ENCODE results near the gene SEMA3B. TPM values are rescaled to one million over a fixed set of nuclear protein-coding genes. Genes with fewer than 3 reads are reported as not detected.
A peak's percentile ranks its signal among the peaks of the same experiment; 100 is the strongest.

The SEMA3B gene
- total RNA-seq, 4 donors from 2014 or later: 29.1 to 54.9 (median 44.2) TPM

GRCh38 chr3:50221411-50222168 is 47.4 kb upstream of the SEMA3B start:
- Histone ChIP-seq H3K36me3 (no peaks in the 10 kb centered on the region), H3K4me1 (peaks cover 0 to 10% (median 4%) of the 10 kb centered on the region in 3 donors), H3K4me3 (no peak overlapping the region), H3K27me3 (peaks cover 40% of the 10 kb centered on the region), H3K27ac (no peak overlapping the region), H3K9me3 (no peaks in the 10 kb centered on the region)
- no peak for ATAC-seq
- WGBS, 2 donors (ENCODE audit: low coverage in 1 of 2): no CpG with 5 or more reads among the region's 12 CpGs
- TF ChIP-seq POLR2A (IDR thresholded peaks at IDR 0.05): no peak
- TF ChIP-seq POLR2AphosphoS5 (IDR thresholded peaks at IDR 0.05): no peak
- TF ChIP-seq CTCF (IDR thresholded peaks at IDR 0.05): no peak
- no peak for TF ChIP-seq EP300 (IDR thresholded peaks at IDR 0.05)

- Histone ChIP-seq H3K9me3 (no peaks in the 10 kb centered on the region), H3K36me3 (no peaks in the 10 kb centered on the region), H3K27ac (no peak overlapping the region), H3K4me3 (no peak overlapping the region), H3K27me3 (peaks cover 40% of the 10 kb centered on the region), H3K4me1 (peaks cover 0 to 15% (median 4%) of the 10 kb centered on the region in 3 donors)
- no peak for TF ChIP-seq EP300 (IDR thresholded peaks at IDR 0.05)
- no peak for TF ChIP-seq CTCF (IDR thresholded peaks at IDR 0.05)
- TF ChIP-seq POLR2AphosphoS5 (IDR thresholded peaks at IDR 0.05): no peak
- no peak for TF ChIP-seq POLR2A (IDR thresholded peaks at IDR 0.05)
- ATAC-seq: no peak
- WGBS, 2 donors (ENCODE audit: low coverage in 1 of 2): 71 to 86% methylated on average over 1 of the region's 1 CpG
These were observed 46.8 kb upstream of the SEMA3B start for GRCh38 chr3:50222169-50222528.

GRCh38 chr3:50224639-50225038 is 44.3 kb upstream of the SEMA3B start:
- TF ChIP-seq EP300 (IDR thresholded peaks at IDR 0.05): no peak
- no peak for TF ChIP-seq POLR2AphosphoS5 (IDR thresholded peaks at IDR 0.05)
- TF ChIP-seq CTCF (IDR thresholded peaks at IDR 0.05): no peak
- Histone ChIP-seq H3K27me3 (peaks cover 40% of the 10 kb centered on the region), H3K4me3 (no peak overlapping the region), H3K4me1 (peaks cover 0 to 31% (median 12%) of the 10 kb centered on the region in 3 donors), H3K36me3 (no peaks in the 10 kb centered on the region), H3K27ac (no peak overlapping the region), H3K9me3 (no peaks in the 10 kb centered on the region)
- 57 to 74% methylated on average over 5 of the region's 5 CpGs for WGBS, 2 donors (ENCODE audit: low coverage in 1 of 2)
- ATAC-seq: no peak

GRCh38 chr3:50226888-50227389 is 42.0 kb upstream of the SEMA3B start:
- peak overlapping the region in 3 of 4 donors; percentile 28 to 82 (median 73) for H3K27ac ChIP-seq
- no peaks in the 10 kb centered on the region for H3K9me3 ChIP-seq
- WGBS, 2 donors (ENCODE audit: low coverage in 1 of 2): 0% methylated on average over 3 to 8 of the region's 40 CpGs
- H3K4me3 ChIP-seq: peak overlapping the region; percentile 34 to 72
- TF ChIP-seq POLR2A (IDR thresholded peaks at IDR 0.05): no peak
- TF ChIP-seq EP300 (IDR thresholded peaks at IDR 0.05): no peak
- no peak for TF ChIP-seq CTCF (IDR thresholded peaks at IDR 0.05)
- TF ChIP-seq POLR2AphosphoS5 (IDR thresholded peaks at IDR 0.05): no peak
- ATAC-seq: peak; percentile 17
- H3K4me1 ChIP-seq: peaks cover 0 to 31% (median 12%) of the 10 kb centered on the region in 3 donors
- H3K36me3 ChIP-seq: no peaks in the 10 kb centered on the region
- peaks cover 24% of the 10 kb centered on the region for H3K27me3 ChIP-seq

All from gastroesophageal sphincter (tissue), 4 donors.